ENCODE data around the gene CORIN. TPM values are rescaled to one million over a fixed set of nuclear protein-coding genes. Genes with fewer than 3 reads are reported as not detected.
"Not testable (repeated sequence)": the region's sequence is repeated elsewhere in the genome, so short reads cannot be mapped to it uniquely, and the experiment has no call there.

CORIN gene
- polyA plus RNA-seq, 3 donors: 4.8 to 5.6 (median 5.5) TPM

- no peak for DNase-seq
Measured at GRCh38 chr4:47731182-47731581, 106.7 kb downstream of the CORIN start.

DNA sequence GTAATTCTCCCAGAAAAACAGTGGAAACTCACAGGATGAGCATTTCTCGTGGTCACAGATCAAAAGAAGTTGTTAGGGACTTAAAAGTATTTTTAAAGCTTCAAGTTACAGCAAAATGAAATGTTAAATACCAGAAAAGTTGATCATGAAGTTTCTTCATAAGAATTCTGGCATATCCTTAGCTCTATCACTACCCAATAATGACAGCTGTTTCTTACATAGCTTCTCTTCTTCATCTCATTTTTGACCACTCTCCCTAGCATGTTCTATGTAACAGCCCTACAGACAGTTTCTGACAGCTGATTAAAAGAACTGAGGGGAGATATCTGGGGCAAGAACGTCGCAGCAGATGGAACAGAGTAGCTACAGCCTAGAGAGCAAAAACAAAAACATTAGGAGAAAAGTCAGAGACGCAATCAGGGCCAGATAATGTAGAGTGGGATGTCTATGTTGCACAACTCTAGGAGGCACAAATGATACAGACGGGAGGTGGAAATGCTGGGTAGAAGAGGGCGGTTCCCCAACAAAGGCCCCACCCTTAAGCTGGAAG lies 108.7 kb downstream of the CORIN start:
- no peak for DNase-seq

DNA sequence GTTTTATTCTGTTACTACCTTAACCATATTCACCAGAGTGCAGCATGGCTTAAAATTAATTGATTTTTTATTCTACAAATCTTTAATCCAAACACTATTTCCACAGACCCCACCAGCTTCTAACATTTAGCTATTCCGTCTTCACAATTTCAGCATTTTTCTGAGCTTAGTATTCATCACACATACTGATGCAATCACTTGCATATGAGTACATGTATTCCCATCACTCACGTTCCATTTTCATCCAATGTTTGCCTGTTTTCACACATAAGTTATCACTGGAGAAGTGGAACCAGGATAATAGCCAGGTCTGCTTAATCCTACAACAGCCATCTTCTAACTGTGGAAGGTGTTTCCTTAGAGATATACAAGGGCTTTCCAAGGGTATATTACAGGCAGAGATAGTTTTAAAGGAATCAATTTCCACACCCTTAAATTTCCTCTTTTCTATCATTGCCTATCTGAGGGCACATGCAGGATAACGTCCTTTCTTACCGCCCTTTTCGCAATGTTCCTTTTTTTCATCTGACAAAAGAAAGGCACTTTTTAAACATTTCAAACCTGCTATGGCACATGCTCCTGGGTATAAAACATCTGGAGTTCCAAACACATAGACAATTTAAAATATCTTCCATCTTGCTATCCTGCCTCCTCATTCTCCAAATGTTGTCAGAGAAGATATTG lies 115.8 kb downstream of the CORIN start:
- no peak for DNase-seq

GRCh38 chr4:47721485-47721884 lies 116.4 kb downstream of the CORIN start:
- DNase-seq: no peak

DNA sequence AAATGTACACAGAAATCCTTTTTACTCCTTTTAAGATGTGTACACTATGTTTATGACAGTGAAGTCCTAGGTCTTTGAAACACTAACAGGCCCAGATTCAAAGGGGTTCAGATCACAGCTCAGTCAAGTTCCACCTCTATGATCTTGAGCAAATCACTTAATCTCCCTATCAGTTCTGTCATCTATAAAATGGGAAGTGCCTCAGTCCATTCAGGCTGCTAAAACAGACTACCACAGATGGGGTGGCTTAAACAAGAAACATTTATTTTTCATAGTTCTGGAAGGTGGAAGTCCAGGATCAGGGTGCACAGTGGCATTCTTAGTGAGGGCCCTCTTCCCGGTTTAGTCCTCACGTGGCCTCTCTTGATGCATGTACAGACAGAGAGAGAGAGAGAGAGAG lies 117.1 kb downstream of the CORIN start:
- no peak for DNase-seq

DNA sequence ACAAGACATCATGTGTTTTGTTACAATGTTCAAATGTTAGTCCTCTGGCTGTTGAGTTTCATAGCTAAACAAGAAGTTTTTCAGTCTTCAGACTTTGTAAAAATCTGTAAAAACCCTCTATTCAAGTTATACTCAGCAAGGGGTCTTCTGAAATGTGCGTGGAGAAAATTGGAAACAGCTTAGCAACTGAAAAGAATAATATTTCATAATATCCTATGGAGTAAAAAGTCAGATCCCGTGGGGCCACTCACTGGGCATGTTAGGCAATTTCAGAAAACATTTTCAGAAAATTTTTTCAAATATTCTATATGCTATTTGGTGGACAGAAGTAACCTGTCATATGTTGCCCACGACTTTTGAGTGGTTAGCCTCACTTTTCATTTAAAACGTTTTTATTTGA lies 118.3 kb downstream of the CORIN start:
- no peak for DNase-seq

DNA sequence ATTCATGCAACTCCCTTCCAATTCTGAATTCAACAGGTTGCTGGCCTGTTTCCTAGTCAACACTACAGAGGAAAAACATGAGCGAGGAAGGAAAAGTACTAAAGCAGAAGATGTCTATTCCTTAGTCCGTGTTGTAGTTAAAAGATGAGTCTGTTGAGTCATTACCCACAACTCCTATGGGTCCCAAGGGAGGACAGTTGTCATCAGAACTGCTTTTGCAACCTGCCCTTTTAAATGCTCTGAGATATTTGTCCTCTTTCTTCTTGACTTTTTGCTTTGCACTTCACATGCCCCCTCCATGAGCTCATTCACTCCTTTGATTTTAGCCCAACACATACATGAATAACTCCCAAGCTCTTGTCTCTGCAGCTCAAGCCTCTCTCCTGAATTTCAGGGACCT lies 119.2 kb downstream of the CORIN start:
- DNase-seq: no peak

DNA sequence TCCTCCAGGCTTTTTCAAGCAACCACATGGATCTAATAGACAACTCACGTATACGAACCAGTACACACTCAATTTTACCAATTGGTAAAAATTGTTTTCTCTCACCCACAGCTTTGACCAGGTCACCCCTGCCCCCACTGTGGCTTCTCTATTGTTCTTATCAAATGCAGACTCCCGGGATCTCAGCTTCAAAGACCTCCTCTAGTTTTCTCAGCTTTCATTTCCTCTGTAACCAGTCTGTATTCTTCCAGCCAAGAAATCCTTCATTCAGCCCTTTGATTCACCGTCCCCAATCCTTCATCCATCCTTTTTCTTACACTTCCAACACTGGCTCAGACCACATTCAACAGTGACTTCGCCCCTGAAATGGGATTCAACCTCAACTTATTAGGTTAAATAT lies 120.7 kb downstream of the CORIN start:
- DNase-seq: no peak

GRCh38 chr4:47715716-47716416 lies 122.0 kb downstream of the CORIN start:
- DNase-seq: no peak

DNA sequence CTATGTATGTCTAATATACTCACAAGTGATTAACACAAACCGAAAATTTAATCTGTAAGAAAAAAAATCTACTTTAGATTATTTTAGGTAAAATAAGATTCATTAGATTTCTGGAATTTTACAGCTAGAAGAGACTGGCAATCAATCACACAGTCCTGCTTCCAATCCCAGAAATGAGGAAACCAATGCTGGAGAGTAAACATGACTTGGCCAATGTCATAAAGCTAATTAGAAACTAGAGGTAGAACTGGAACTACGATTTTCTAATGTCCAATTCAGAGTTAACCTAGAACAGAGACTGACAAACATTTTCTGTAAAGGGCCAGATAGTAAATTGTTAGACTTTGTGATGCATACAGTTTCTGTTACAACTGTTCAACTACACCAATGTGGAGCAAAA lies 123.6 kb downstream of the CORIN start:
- DNase-seq: no peak

DNA sequence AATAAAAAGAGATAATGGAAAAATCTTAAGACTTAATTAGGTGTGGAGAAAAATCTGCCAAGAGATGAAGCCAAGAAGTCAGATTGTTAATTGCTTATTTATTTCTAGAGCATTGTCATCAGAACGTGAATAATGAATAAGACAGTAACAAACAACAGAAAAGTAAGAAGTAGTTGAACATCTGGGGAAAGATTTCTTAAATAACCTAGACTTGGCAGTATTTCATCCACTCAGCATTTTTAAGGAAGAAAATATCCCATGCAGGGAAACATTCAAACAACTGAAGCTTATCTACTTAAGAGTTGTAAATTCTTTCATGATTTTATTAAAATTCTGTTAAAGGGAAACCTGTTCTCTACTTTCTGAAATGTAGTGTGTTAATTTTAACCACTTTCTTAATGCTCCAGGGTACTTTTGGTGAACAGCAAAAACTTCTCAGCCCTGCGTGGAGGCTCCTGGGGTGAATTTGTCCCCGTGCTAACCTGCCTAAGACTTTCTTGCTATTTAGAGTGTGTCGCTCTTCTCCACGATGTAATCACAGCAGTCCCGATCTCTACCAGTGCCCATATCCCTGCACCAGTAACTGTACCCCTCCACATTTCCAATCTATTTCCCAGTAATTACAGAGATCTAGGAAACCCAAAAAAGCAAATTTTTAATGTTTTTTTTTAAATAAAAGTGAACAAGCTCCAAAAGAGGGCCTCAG lies 124.6 kb downstream of the CORIN start:
- no peak for DNase-seq

- DNase-seq: no peak
Measured at GRCh38 chr4:47711646-47712045, 126.2 kb downstream of the CORIN start.

DNA sequence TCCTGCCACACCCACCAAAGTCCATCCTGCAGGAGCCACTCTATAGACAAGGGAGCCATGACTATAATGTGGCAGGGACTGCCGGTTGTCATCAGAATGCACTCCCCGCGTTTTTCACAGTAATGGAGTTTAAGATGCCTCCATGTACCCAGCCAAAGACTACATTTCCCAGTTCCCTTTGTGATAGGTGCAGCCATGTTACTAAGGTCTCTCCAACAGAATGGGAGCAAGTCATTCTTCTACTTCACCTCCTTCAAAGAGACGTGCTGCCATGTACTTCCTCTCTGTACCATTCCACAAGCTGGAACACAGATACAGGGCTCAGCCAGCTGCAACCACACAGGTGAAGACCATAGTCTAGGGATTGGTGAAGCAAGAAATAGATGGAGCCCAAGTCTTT lies 126.7 kb downstream of the CORIN start:
- no peak for DNase-seq

- not testable (repeated sequence) for DNase-seq
Measured at GRCh38 chr4:47706352-47706751, 131.5 kb downstream of the CORIN start.

DNA sequence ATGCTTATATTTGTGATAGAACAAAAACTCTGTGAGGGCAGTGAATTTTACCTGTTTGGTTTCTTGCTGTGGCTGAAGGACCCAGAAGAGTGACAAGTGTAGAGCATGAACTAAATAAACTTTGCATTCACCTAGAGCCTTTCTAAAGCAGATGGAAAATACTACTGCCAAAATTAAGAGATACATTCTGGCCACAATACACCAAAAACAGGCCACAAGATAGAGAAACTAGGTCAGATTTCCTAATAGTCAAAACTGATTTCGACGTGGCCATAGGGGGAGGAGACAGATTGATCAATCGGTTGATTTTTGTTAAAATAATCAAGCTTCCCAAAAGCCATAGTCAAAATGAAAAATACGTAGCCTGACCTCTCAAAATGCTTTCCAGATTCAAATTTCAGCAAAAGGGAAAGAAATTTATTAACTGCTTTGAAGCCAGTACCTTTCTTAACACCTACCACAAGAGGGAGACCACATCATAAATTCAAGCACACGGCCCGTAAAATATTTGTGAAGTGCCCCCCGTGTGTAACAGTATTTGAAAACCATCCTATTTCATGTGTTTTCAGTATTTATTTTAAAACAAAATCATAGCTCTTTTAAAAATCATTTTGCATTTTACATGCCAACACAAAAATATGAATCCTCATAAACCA lies 132.4 kb downstream of the CORIN start:
- DNase-seq: peak; percentile 22

- DNase-seq: peak; percentile 69
Measured at GRCh38 chr4:47704693-47705325, 133.1 kb downstream of the CORIN start.

DNA sequence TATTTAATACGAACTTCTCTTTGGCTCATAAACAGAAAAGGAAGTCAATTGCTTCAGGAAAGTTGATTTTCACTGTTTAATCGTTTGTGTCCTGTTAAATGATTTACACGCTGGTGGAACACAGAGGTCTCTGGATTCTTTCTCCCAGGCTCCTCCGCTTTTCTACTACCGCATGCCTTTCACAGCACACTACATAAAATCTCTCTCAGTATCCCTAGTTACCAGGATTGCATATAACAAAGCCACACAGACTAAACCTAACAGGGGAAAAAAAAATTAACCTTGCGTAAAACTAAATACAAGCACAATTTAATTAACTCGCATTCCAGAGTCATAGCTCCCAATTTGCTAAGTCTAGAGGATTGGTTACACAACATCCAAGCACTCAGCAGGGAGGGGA lies 133.9 kb downstream of the CORIN start:
- peak; percentile 86 for DNase-seq

- DNase-seq: no peak
Measured at GRCh38 chr4:47703008-47703407, 134.9 kb downstream of the CORIN start.

DNA sequence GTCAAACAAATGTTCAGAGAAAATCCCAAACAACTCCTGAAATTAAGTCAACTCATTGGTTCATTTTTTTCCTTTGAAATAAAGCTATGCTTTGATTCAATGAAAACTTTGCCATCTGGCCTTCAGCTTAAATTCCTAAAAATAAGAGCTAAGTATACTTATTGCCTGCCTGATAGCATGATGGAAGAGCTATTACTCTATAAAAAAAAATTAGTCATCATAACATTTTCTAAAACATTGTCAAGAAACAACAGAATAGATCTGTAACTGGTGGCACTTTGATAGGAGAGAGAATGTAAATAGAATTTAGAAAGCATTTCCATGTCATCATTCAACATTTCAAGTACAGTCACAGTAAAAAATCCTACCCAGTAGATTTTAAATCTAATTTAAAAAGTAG lies 136.6 kb downstream of the CORIN start:
- DNase-seq: no peak

DNA sequence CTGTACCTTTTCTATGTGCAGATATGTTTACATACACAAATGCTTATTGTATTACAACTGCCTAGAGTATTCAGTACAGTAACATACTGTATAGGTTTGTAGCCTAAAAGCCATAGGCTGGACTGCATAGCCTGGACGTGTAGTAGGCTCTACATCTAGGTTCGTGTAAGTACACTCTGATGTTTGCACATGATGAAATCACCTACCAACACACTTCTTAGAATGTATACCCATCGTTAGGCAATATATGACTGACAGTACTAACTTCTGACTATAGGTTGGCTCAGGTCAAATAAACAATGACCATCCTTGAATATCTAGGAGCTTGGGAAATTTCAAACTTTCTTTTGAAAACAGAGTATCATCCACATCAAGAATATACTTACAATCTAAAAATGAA lies 139.0 kb downstream of the CORIN start:
- DNase-seq: no peak

- no peak for DNase-seq
Measured at GRCh38 chr4:47696823-47697222, 141.0 kb downstream of the CORIN start.

DNA sequence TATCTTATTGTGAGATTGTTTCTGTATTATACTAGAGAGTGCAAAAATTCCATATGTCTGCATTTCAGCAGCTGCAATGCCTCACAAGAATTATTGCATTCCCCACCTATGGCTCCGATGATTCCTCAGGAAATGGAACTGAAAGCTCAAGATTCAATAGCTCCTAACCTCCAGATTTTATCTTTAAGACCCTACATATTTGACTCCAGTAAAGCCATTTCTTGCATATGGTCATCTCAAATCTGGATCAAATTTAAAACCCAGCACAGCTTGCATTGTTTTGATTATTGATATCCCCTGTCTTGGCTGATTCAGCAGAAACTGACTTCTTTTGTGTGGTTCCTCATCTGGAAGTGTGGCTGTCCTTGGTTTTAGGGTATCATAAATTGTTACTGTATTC lies 142.6 kb downstream of the CORIN start:
- DNase-seq: no peak

All from renal pelvis (tissue), 4 donors.